GM12878 (cell line): ENCODE measurements around the gene DDHD1. TPM values are rescaled to one million over a fixed set of nuclear protein-coding genes. Genes with fewer than 3 reads are reported as not detected.

ENCODE experiments used
- ATAC-seq: fragments of 200-7000 bp; cut with Tn5 transposase; 3 replicates; pipeline ENCODE4 v1.9.1; 2020; ENCODE audit warnings: mild to moderate bottlenecking, moderate library complexity
- BruUV-seq: library from RNA; stranded (reverse); fragments of 400-500 nt; replicated peaks from 2 replicates; lab custom pipeline; 2021; lab: Mats Ljungman, UMichigan
- CTCF ChIA-PET: fragments of 300-600 bp; sonication (Branson Sonifier 250); formaldehyde crosslinking; extraction: SDS; loops from one replicate; lab custom pipeline; 2021; ENCODE audit warnings: inconsistent platforms; lab: Yijun Ruan, JAX
- POLR2A ChIA-PET: fragments of 350-600 bp; formaldehyde crosslinking; extraction: SDS; loops from one replicate; lab custom pipeline; 2021; ENCODE audit warnings: inconsistent platforms; lab: Charles Lee
- RAD21 ChIA-PET: fragments of 300-600 bp; sonication (Branson Sonifier 250); formaldehyde crosslinking; loops from one replicate; lab custom pipeline; 2023; ENCODE audit warnings: antibody characterized with exemption; ENCODE audit not compliant: unreplicated experiment; lab: Charles Lee
- SMC1A ChIA-PET: fragments of 300-600 bp; sonication (Branson Sonifier 250); formaldehyde crosslinking; loops from one replicate; lab custom pipeline; 2023; ENCODE audit not compliant: unreplicated experiment, uncharacterized antibody; lab: Charles Lee
- DNase-seq: peaks from one replicate; pipeline ENCODE4 v3.0.0-alpha.2; 2011; ENCODE audit warnings: low read depth, low spot score
- FAIRE-seq: peaks from 3 replicates; lab custom pipeline; 2011; peaks lifted over from hg19 to GRCh38; lab: Jason Lieb, UNC
- H2AFZ ChIP-seq: 2 replicates; pipeline ENCODE4 v1.6.0; 2011; ENCODE audit warnings: low read depth, low read length, control low read depth; ENCODE audit not compliant: control insufficient read depth
- H3K27ac ChIP-seq: 2 replicates; pipeline ENCODE4 v1.5.1; 2011; ENCODE audit warnings: control low read depth; ENCODE audit not compliant: control insufficient read depth, insufficient read depth
- H3K27me3 ChIP-seq, 2 experiments: replicated peaks in 1 of 2; 2 replicates each; pipeline versions ENCODE4 v1.6.0 to v1.6.1; 2011; ENCODE audit warnings: low read length in 1 of 2; ENCODE audit not compliant: control insufficient read depth in 2 of 2, insufficient read depth in 2 of 2
- H3K36me3 ChIP-seq, 2 experiments: 2 replicates each; pipeline ENCODE4 v1.5.1; 2011; ENCODE audit warnings: low read length in 1 of 2; ENCODE audit not compliant: control insufficient read depth in 2 of 2, insufficient read depth in 2 of 2
- H3K4me1 ChIP-seq: 2 replicates; pipeline ENCODE4 v1.6.1; 2011; ENCODE audit warnings: mild to moderate bottlenecking, low read length, moderate library complexity, mixed read lengths; ENCODE audit not compliant: control insufficient read depth, insufficient read depth
- H3K4me2 ChIP-seq: 2 replicates; pipeline ENCODE4 v1.6.0; 2011; ENCODE audit warnings: control low read depth; ENCODE audit not compliant: control insufficient read depth, insufficient read depth
- H3K4me3 ChIP-seq: fragments of 200-600 bp; sonication (generic); 2 replicates; pipeline ENCODE4 v1.5.1; 2016
- H3K79me2 ChIP-seq: 2 replicates; pipeline ENCODE4 v1.6.0; 2011; ENCODE audit warnings: low read length; ENCODE audit not compliant: control insufficient read depth, insufficient read depth
- H3K9ac ChIP-seq: 2 replicates; pipeline ENCODE4 v1.8.0; 2011; ENCODE audit warnings: low read length, control low read depth, mixed read lengths; ENCODE audit not compliant: control insufficient read depth, insufficient read depth
- H3K9me3 ChIP-seq: replicated peaks from 3 replicates; pipeline ENCODE4 v1.5.1; 2011; ENCODE audit warnings: mild to moderate bottlenecking, low read length; ENCODE audit not compliant: control insufficient read depth, insufficient read depth
- H4K20me1 ChIP-seq: 2 replicates; pipeline ENCODE4 v1.6.0; 2011; ENCODE audit not compliant: control insufficient read depth, insufficient read depth
- BACH1 ChIP-seq: fragments of 450-650 bp; IDR thresholded peaks from 2 replicates; pipeline ENCODE4 v1.6.1; 2017; ENCODE audit warnings: mild to moderate bottlenecking, borderline replicate concordance
- BMI1 ChIP-seq: fragments of 450-650 bp; IDR thresholded peaks from 2 replicates; pipeline ENCODE4 v1.6.1; 2016; ENCODE audit warnings: mild to moderate bottlenecking, moderate library complexity, borderline replicate concordance
- CBFB ChIP-seq: IDR thresholded peaks from 2 replicates; pipeline ENCODE4 v1.6.1; 2016; ENCODE audit warnings: antibody characterized with exemption, low read depth
- EP300 ChIP-seq, 2 experiments: fragments of 150-350 bp in 1 of 2; IDR thresholded peaks; 2 replicates each; pipeline ENCODE4 v1.6.1; 2011 to 2012; ENCODE audit warnings: low read depth in 2 of 2, low read length in 2 of 2, borderline replicate concordance in 1 of 2, improper control_type of control experiment in 1 of 2, inconsistent platforms in 1 of 2; ENCODE audit not compliant: control insufficient read depth in 1 of 2
- EZH2 ChIP-seq: IDR thresholded peaks from 2 replicates; pipeline ENCODE4 v1.6.1; 2012; ENCODE audit warnings: low read depth, mild to moderate bottlenecking, control low read depth, inconsistent platforms, low read length, borderline replicate concordance; ENCODE audit not compliant: control insufficient read depth
- GATAD2B ChIP-seq: fragments of 450-650 bp; conservative IDR thresholded peaks from 2 replicates; pipeline ENCODE4 v1.6.1; 2017; ENCODE audit warnings: low read depth, mild to moderate bottlenecking, moderate library complexity
- HDGF ChIP-seq: fragments of 450-650 bp; IDR thresholded peaks from 2 replicates; pipeline ENCODE4 v1.6.1; 2016; ENCODE audit warnings: antibody characterized with exemption
- JUND ChIP-seq: IDR thresholded peaks from 2 replicates; pipeline ENCODE4 v1.6.1; 2012; ENCODE audit warnings: low read depth, mild to moderate bottlenecking, low read length, improper control_type of control experiment, moderate library complexity
- MAX ChIP-seq: IDR thresholded peaks from 2 replicates; pipeline ENCODE4 v1.6.1; 2012; ENCODE audit warnings: low read depth, low read length, improper control_type of control experiment
- POLR2AphosphoS5 ChIP-seq: IDR thresholded peaks from 2 replicates; pipeline ENCODE4 v1.6.1; 2011; ENCODE audit warnings: mild to moderate bottlenecking, low read length, inconsistent platforms
- POU2F2 ChIP-seq: IDR thresholded peaks from 3 replicates; pipeline ENCODE4 v1.6.1; 2011; ENCODE audit warnings: low read depth, mild to moderate bottlenecking, low read length, borderline replicate concordance
- RCOR1 ChIP-seq: conservative IDR thresholded peaks from 2 replicates; pipeline ENCODE4 v1.6.1; 2012; ENCODE audit warnings: low read depth, low read length, improper control_type of control experiment
- RUNX3 ChIP-seq: IDR thresholded peaks from 2 replicates; pipeline ENCODE4 v1.6.1; 2012; ENCODE audit warnings: low read length, inconsistent platforms
- SREBF2 ChIP-seq: IDR thresholded peaks from 2 replicates; pipeline ENCODE4 v1.6.1; 2012; ENCODE audit warnings: mild to moderate bottlenecking, low read length
- ZBTB4 ChIP-seq: fragments of 450-650 bp; formaldehyde crosslinking; IDR thresholded peaks from 2 replicates; pipeline ENCODE4 v1.4.0; 2022; ENCODE audit warnings: mild to moderate bottlenecking, moderate library complexity
- WGBS: methylation state at CpG from one replicate; pipeline ENCODE4 v1.1.6; 2016; ENCODE audit warnings: low lambda C conversion rate; ENCODE audit not compliant: insufficient replicate concordance, insufficient coverage; ENCODE audit errors: missing lambda C conversion rate; 5-methylcytosine and 5-hydroxymethylcytosine counted together
- in situ Hi-C: fragments of 300-500 bp; cut with MboI; formaldehyde crosslinking; loops from 9 replicates; pipeline ENCODE4 v1.14.3; 2018; ENCODE audit warnings: mixed read lengths
- intact Hi-C: fragments of 100-400 bp; cut with micrococcal nuclease; formaldehyde crosslinking; loops from one replicate; pipeline ENCODE4 v1.14.2; 2022; ENCODE audit not compliant: unreplicated experiment
- polyA plus RNA-seq, 11 experiments: library from polyadenylated mRNA; depleted of rRNA in 4 of 11; unstranded in 6 of 11; stranded (reverse) in 5 of 11; fragments of >200 nt; fragmentation: Nextera tagmentation in 4 of 11; fragmentation: Illumina TruSeq in 1 of 11; extraction: Ambion mirVana in 4 of 11; extraction: Trizol in 1 of 11; gene quantifications; 1 replicate in 1 of 11; 2 replicates in 10 of 11; pipeline versions ENCODE4 v1.2.1 to v1.2.3, GENCODE V29; 2011 to 2016; ENCODE audit warnings: inconsistent platforms in 2 of 11, missing spikeins in 2 of 11, low read depth in 1 of 11
- total RNA-seq, 4 experiments: library from RNA; depleted of rRNA in 3 of 4; stranded (reverse); fragments of >200 nt in 3 of 4; fragmentation: Illumina TruSeq in 1 of 4; extraction: Trizol in 1 of 4; gene quantifications; 2 replicates each; pipeline versions ENCODE4 v1.2.1 to v1.2.3, GENCODE V29; 2013 to 2021
- TF ChIP-seq, protein P1 (sequence below): fragments of 450-650 bp; IDR thresholded peaks from 2 replicates; pipeline ENCODE4 v1.6.1; 2018; ENCODE audit warnings: borderline replicate concordance, mild to moderate bottlenecking; ENCODE audit not compliant: partially characterized antibody

The DDHD1 gene
- total and polyA plus RNA-seq, 10 of the 15 experiments (the other 5 are each of a cell fraction or from before 2014, with no cell fraction given) = 7.7 to 52.3 (median 28.5) TPM

GRCh38 chr14:53048631-53049030 lies 104.5 kb downstream of the DDHD1 start:
- 98% methylated on average over 2 of the region's 2 CpGs for WGBS
- H3K36me3 ChIP-seq = peaks cover 0 to 27% of the 10 kb centered on the region in 2 experiments; a peak in 2 of 4 replicates
- H3K4me1 ChIP-seq = no peaks in the 10 kb centered on the region
- ChIA-PET SMC1A (interaction anchor here (0.6 to 0.7 kb wide), 2 partner anchors 199 to 647 kb away, joined by 3 read pairs; no protein-coding TSS in a partner anchor), RAD21 (no interaction called here), CTCF (no interaction called here), POLR2A (interaction anchor here (0.7 kb wide), 1 partner anchor 26 kb away, joined by 5 read pairs; no protein-coding TSS in a partner anchor)
- no peak overlapping the region for H3K4me3 ChIP-seq
- no peaks in the 10 kb centered on the region for H3K79me2 ChIP-seq
- FAIRE-seq (no peak), DNase-seq (no peak), ATAC-seq (no peak)
- in situ Hi-C loops (no loop called here), intact Hi-C loops (no loop called here)
- H4K20me1 ChIP-seq = no peaks in the 10 kb centered on the region
- H3K27ac ChIP-seq = no peak overlapping the region
- H3K9me3 ChIP-seq = no peaks in the 10 kb centered on the region
- no peak overlapping the region for H3K9ac ChIP-seq
- H3K4me2 ChIP-seq = no peak overlapping the region
- no peak overlapping the region for H2AFZ ChIP-seq
- BruUV-seq = no TSS peak
- no peaks in the 10 kb centered on the region for H3K27me3 ChIP-seq
- TF ChIP-seq EP300 (IDR thresholded peaks at IDR 0.05; ENCODE audit: borderline replicate concordance in 1 of 2, control insufficient read depth in 1 of 2, low read depth in 2 of 2, low read length in 2 of 2) (no peak), EZH2 (no peak), POLR2AphosphoS5 (no peak), POU2F2 (no peak), BACH1 (no peak), RCOR1 (no peak), HDGF (no peak), CBFB (no peak), MAX (no peak), SREBF2 (no peak), JUND (no peak), RUNX3 (no peak), BMI1 (no peak), ZBTB4 (no peak), GATAD2B (no peak)
- TF ChIP-seq, protein P1, sequence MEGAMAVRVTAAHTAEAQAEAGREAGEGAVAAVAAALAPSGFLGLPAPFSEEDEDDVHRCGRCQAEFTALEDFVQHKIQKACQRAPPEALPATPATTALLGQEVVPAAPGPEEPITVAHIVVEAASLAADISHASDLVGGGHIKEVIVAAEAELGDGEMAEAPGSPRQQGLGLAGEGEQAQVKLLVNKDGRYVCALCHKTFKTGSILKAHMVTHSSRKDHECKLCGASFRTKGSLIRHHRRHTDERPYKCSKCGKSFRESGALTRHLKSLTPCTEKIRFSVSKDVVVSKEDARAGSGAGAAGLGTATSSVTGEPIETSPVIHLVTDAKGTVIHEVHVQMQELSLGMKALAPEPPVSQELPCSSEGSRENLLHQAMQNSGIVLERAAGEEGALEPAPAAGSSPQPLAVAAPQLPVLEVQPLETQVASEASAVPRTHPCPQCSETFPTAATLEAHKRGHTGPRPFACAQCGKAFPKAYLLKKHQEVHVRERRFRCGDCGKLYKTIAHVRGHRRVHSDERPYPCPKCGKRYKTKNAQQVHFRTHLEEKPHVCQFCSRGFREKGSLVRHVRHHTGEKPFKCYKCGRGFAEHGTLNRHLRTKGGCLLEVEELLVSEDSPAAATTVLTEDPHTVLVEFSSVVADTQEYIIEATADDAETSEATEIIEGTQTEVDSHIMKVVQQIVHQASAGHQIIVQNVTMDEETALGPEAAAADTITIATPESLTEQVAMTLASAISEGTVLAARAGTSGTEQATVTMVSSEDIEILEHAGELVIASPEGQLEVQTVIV = no peak
